Measurements from ENCODE around the gene SEM1. TPM values are rescaled to one million over a fixed set of nuclear protein-coding genes. Genes with fewer than 3 reads are reported as not detected.

The SEM1 gene
- total RNA-seq, 4 donors from 2014 or later: 9.7 to 52.8 (median 24.0) TPM

DNA sequence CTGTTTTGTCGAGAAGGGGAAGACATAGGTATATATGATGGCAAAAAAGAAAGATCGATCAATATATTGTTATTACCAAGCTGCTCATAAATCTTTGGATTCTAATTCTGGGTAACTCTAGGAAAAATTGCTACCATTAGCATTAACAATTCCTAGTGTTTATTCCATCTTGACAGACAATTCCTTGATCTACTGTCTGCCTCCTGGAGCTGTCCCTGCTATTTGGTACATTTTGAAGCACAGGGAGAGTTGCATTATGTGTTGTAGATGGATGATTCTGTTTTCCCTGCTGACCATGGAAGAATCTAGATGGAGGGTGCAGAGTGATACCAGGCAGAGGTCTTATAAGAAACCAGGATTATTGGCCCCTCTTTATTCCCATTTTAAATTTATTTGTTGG lies 29.1 kb upstream of the SEM1 start:
- intact Hi-C loops (cut with DNase I; ENCODE audit: low total_unique reads): no loop called here
- DNase-seq (ENCODE audit: low spot score in 2 of 2): no peak
- TF ChIP-seq CTCF (IDR thresholded peaks at IDR 0.05): no peak
- TF ChIP-seq POLR2A (IDR thresholded peaks at IDR 0.05): no peak
- WGBS, 2 donors: 94 to 95% methylated on average over 2 of the region's 2 CpGs
- H3K4me3 ChIP-seq (ENCODE audit: low read depth, poor library complexity, severe bottlenecking): no peak overlapping the region

GRCh38 chr7:96737545-96738050 lies 28.0 kb upstream of the SEM1 start:
- 67 to 69% methylated on average over 3 of the region's 3 CpGs for WGBS, 2 donors
- intact Hi-C loops (cut with DNase I; ENCODE audit: low total_unique reads): no loop called here

DNA sequence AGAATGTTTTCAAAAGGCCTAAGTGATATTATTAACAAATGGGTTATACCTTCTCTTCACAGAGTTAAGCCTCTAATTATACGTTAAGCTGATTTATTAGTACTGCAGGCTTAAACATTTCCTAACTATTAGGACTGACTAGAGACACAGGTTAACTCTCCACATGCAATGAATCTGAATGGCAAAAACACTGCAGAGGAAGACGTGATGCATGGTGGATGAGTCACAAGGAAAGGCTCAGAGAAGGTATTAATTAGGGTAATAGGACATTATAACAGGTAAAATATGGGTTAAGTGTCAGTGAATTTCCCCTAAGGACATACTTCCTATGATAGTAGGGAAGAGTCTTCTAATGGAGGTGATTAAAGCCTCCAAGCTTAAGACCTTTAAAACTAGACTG lies 24.7 kb upstream of the SEM1 start:
- intact Hi-C loops (cut with DNase I; ENCODE audit: low total_unique reads): no loop called here
- no peak for TF ChIP-seq POLR2A (IDR thresholded peaks at IDR 0.05)
- no peak for TF ChIP-seq CTCF (IDR thresholded peaks at IDR 0.05)
- no peak overlapping the region for H3K4me3 ChIP-seq (ENCODE audit: low read depth, poor library complexity, severe bottlenecking)
- DNase-seq (ENCODE audit: low spot score in 2 of 2): no peak
- 44 to 58% methylated on average over 2 of the region's 2 CpGs for whole genome bisulfite sequencing, 2 donors

More at GRCh38 chr7:96737545-96738050, 28.0 kb upstream of the SEM1 start:
- TF ChIP-seq CTCF (IDR thresholded peaks at IDR 0.05) (no peak), POLR2A (IDR thresholded peaks at IDR 0.05) (no peak)
- H3K4me3 ChIP-seq (ENCODE audit: low read depth, poor library complexity, severe bottlenecking): no peak overlapping the region
- no peak for DNase-seq (ENCODE audit: low spot score in 2 of 2)

DNA sequence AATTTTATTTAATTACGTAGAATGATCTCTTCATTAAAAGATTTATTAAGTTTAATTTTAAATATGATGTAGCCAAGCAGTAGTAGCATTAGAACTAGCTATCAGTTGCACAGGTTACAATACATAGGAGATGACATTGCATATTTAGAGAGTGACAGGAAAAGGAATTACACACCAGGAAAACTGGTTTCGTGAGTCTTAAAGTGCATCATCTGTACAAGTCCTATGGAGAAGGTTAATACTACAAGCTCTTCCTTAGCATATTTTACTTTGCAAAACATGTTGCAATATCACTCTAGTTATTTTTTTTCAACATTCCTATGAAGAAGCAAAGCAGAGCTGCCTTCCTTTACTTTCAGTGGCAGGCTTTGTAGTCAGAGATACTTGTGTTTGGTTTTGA lies 20.2 kb upstream of the SEM1 start:
- intact Hi-C loops (cut with DNase I; ENCODE audit: low total_unique reads): no loop called here
- no peak for DNase-seq (ENCODE audit: low spot score in 2 of 2)
- TF ChIP-seq POLR2A (IDR thresholded peaks at IDR 0.05) (no peak), CTCF (IDR thresholded peaks at IDR 0.05) (no peak)
- WGBS, 2 donors: 62 to 64% methylated on average over 2 of the region's 2 CpGs
- no peak overlapping the region for H3K4me3 ChIP-seq (ENCODE audit: low read depth, poor library complexity, severe bottlenecking)

GRCh38 chr7:96728139-96728538 lies 18.5 kb upstream of the SEM1 start:
- intact Hi-C loops (cut with DNase I; ENCODE audit: low total_unique reads): no loop called here
- H3K4me3 ChIP-seq (ENCODE audit: low read depth, poor library complexity, severe bottlenecking): no peak overlapping the region
- TF ChIP-seq CTCF (IDR thresholded peaks at IDR 0.05): no peak
- TF ChIP-seq POLR2A (IDR thresholded peaks at IDR 0.05): no peak

GRCh38 chr7:96727534-96728088 lies 18.0 kb upstream of the SEM1 start:
- intact Hi-C loops (cut with DNase I; ENCODE audit: low total_unique reads): no loop called here
- 84 to 89% methylated on average over 3 of the region's 3 CpGs for WGBS, 2 donors

More at GRCh38 chr7:96728139-96728538, 18.5 kb upstream of the SEM1 start:
- 56 to 57% methylated on average over 4 of the region's 4 CpGs for WGBS, 2 donors
- no peak for DNase-seq (ENCODE audit: low spot score in 2 of 2)

More at GRCh38 chr7:96727534-96728088, 18.0 kb upstream of the SEM1 start:
- H3K4me3 ChIP-seq (ENCODE audit: low read depth, poor library complexity, severe bottlenecking): no peak overlapping the region
- no peak for TF ChIP-seq POLR2A (IDR thresholded peaks at IDR 0.05)
- TF ChIP-seq CTCF (IDR thresholded peaks at IDR 0.05): no peak
- DNase-seq (ENCODE audit: low spot score in 2 of 2): no peak

Measured in lower leg skin (tissue), 4 donors.